Forelimb muscle (tissue), 1 donor: ENCODE data around the gene SOWAHA. TPM values are rescaled to one million over a fixed set of nuclear protein-coding genes. Genes with fewer than 3 reads are reported as not detected.
"Not testable (repeated sequence)": the region's sequence is repeated elsewhere in the genome, so short reads cannot be mapped to it uniquely, and the experiment has no call there.

ENCODE experiments used
- DNase-seq: peaks from one replicate; pipeline ENCODE4 v3.0.0-alpha.2; 2013; ENCODE audit warnings: low read depth
- polyA plus RNA-seq: library from polyadenylated mRNA; unstranded; fragments of 120-200 nt; gene quantifications from one replicate; pipeline ENCODE4 v1.2.1, GENCODE V29; 2013; ENCODE audit not compliant: insufficient read length

Gene SOWAHA
- polyA plus RNA-seq, 1 donor, result 0.11 TPM

DNA sequence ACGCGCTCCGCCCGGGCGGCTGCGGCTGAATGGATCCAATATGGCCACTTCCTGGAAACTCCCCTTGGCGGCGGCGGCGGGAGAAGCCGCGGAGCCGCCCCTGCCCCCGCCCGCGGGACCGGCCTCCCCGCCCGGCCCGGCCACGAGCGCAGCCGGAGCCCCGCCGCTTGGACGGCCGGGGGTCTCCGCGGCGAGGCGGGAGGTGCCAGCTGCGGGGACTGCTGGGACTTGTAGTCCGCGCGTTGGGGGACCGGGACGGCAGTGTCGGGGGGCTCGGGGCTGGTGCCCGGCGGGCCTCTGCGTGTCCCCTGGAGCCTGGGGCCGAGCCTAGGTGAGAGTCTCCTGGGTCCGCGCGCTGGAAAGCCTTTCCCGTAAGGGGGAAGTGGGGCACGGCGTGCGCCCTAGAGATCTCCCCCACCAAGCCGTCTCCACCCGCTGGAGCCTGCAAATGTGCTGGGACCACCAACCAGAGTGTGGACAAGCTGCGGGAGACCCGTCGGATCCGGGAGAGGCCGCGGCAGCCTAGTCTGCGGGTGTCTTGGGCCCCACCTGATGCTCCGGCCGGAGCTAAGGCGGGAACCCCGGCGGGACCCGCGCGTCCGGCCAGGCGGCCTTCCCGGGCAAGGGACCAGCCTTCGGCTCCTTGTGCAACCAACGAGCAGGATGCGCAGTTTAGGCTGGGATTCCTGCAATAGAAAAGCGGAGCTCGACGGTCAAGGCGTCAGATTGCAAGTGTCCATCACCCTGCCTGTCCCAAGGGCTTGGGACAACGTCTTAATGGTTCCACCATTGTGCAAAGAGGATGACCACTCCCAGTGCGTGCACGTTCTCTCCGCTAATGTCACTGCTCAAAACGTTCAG lies 35.7 kb upstream of the SOWAHA start, which contains the start of gene SEPTIN8:
Gene SEPTIN8, minus strand, starts transcription at position 31 of the 861 bp plus-strand sequence. CDS start 102 bp downstream, outside the sequence.
- DNase-seq, result no peak

DNA sequence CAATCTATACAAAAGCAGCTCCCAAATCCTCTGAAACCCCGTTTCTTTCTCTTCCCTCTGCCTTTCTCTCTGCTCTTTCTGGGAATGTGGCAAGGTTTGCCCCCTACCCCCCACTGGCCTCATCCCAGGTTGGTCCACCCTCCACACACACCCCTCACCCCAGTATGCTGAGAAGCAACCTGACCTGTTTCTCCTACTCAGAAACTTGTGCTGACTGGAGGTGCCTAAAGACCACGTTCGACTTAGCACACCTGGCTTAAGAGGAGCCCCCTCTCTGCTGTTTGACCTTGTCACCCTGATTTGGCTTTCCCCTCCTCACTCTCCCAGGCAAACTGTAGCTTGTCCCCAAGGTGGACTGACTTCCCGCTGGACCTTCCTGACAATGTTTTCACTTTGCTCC lies 35.0 kb upstream of the SOWAHA start:
- no peak for DNase-seq

DNA sequence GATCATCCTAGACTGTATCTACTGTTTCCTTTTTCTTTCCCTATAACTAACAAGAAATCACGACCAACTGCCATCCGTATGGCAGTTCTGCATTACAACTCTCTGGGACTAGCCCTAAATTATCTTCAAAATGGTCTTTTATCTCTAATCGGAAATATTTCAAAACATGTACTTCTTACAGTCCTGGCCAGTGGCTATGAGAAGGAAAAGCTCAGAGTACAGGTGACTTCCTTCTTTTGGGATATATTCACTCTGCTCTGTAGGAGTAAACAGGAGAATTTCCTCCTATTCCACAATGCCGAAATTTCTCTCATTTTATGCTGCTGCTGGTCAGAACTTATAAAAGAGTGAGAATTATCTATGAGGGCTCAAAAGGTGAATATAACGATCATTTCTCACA lies 34.2 kb upstream of the SOWAHA start:
- no peak for DNase-seq

DNA sequence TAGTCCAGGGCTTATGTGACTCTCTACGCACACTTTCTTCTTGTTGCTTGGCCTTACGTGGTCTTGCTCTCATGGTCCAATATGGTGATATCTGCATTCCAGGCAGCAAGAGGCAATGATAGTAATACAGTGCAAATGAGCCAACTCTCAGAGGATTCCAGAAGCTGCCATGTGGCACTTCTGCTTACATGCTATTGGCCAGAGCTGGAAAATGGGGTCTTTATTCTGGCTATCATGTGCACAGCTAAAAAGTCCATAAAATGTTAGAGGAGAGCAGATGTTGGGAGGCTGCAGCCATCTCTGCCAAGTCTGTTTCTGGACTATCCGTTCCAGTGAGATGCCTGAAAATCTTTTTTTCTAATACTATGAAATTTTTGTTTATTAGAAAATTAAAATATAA lies 33.1 kb upstream of the SOWAHA start:
- no peak for DNase-seq

DNA sequence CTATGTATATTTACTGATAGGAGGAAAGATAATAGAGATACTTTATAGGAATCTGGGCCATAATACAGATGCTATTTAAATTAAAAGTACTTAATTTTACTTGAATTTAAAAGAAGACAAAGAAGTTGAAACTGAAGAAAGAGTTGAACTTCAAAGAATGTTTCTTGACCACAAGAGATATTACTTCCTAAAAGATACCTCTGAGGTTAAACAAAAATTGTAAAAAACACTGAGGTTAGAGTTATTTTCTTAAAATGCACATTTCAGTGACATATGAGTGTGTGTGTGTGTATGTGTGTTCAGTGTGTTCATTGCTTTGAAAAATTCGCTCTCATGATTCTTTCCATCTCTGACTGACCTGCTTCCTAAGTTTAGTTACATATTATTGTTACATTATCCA lies 32.5 kb upstream of the SOWAHA start:
- DNase-seq, result no peak

DNA sequence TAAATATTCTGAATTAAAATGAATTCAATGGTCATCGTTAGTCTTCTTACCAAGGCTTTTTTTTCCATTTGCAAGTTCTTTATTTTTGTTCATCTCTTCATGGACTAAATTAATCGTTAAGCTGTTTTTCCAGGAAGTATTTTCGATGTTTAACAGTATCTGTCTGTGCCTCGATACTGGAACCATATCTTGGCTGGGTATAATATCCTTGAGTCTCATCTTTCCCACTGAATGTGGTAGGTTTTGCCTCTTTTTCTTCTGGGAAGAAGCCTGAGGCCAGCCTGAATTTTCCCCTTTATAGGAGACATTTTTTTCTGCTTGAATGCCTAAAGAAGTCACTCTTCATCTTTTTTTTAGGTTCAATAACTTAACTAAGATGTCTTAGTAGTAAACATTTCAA lies 32.1 kb upstream of the SOWAHA start:
- DNase-seq, result no peak

DNA sequence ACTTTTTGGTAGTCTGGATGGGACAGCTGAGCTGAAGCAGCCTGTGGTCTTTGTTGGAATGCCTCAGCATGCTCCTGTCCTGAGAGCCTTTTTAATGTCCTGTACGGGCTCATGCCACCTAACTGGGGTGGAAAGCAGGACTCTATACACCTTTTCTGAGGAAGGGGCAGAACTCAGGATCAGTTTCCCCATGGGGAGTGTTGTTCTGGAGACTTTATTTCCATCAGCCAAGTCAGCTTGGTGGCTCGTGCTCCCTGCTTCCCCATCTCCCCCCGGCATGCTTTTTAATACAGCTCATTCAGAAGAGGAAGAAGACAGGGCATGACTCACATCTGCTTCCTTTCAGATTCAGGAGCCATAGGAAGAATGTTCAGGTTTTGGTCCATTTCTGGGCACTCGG lies 31.0 kb upstream of the SOWAHA start:
- DNase-seq, result no peak

DNA sequence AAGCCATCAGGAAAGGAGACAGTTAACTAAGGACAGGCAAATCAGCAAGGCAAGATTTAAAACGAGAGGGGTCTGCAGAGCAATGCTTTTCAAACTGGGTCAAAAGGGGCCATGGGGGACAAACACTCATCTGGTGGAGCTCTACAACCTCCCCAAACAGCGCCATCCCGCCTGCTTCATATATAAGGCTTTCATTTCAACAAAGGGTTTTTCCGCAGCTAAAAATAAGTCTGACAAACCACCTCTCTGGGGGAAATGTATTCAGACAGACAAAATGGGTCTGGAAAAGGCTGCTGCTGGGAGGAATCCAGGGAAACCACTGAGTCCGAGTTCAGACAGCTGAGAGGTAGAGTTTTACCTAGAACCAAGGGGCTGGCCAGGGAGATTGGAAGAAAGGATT lies 27.7 kb upstream of the SOWAHA start:
- DNase-seq, result no peak

DNA sequence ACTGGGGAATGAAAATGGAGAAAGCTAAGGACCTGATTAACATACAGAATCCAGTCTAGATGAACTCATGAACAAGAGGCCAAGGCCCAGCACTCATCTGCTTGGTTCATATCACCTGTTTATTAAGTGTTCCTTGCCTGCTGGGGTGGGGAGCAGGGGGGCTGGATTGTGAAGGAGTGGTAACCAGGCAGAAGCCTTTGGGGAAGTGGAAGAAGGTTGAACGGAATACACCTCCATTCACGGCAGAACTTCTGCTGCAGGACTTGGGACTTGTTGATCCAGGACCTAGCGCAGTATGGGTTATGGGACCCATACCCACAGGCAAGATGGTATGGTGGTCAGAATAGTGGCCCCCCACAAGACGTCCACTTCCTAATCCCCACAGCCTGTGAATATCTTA lies 27.2 kb upstream of the SOWAHA start:
- DNase-seq, result no peak

DNA sequence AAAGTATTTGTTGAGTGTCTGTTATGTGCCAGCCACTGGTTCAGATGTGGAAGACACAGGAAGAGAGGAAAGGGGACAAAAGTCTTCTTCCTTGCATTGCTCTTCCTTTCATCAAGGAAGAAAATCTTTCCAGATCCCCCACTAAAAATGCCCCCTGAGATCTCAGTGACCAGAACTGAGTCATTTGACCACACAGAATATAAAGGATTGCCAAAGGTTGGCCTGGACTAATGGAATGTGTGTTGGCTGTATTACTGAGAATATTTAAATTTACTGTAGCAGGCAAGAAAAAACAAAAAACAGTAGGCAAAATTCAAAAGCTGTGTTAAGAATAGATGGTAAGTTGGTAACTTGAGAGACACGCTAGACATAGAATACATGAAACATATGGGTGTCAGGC lies 26.0 kb upstream of the SOWAHA start:
- DNase-seq, result no peak

DNA sequence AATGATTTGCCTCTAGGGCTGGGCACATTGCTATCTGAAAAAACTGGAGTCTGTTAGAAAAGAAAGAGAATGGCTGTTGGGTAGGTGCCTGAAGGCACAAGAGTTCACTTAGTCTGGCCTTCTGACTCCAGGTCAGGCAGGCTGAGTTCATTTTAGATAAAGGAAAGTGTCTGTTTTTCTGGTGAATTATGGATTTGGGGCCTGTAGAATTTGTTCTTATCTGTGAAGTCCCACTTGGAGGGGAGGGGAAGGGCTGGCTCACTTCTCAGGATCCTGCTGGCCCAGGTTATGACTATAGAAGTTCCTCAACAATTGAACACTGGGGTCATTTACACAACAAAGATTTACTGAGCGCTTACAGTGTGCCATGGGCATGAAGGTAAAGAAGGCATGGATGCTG lies 24.6 kb upstream of the SOWAHA start:
- DNase-seq, result no peak

DNA sequence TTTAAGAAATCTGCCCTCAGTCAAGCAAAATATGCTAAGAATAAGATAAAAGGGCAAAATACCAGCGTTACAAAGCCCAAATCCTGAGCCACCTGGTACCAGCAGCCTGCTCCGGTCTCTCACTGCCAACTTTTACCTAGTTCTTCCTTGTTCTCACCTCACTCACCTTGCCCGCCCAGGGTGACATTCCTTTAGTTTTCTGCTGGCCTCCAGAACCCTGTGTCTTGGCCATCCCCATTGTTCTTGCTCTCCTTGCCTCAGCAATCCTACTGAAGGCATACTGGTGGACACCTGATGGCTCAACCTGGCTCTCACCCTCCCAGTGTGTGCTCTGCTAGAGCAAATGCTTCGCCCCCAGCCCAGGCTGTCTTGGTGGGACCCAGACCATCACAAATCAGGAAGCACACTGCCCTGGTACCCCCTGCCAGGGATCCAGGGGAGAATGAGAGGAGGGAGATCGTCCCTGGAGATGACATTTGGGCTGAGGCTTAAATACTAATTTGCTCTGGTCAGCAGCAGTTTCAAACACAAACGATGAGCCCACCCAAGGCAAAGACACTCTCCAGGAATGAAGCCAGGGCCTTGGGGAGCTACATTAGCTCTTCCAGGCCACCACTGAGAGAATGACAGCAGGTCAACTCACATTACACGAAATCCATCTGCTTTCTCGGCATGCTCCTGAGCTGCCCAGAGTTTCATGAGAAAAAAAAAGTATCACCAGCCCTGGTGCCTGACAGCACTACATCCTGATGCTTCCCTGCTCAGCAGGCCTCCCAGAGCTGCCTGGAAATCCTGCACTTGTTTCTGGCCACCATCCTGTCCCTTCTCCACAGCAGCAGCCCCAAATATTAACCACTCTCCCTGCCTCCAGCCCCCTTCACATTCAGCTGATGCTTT lies 23.9 kb upstream of the SOWAHA start:
- DNase-seq, result no peak

DNA sequence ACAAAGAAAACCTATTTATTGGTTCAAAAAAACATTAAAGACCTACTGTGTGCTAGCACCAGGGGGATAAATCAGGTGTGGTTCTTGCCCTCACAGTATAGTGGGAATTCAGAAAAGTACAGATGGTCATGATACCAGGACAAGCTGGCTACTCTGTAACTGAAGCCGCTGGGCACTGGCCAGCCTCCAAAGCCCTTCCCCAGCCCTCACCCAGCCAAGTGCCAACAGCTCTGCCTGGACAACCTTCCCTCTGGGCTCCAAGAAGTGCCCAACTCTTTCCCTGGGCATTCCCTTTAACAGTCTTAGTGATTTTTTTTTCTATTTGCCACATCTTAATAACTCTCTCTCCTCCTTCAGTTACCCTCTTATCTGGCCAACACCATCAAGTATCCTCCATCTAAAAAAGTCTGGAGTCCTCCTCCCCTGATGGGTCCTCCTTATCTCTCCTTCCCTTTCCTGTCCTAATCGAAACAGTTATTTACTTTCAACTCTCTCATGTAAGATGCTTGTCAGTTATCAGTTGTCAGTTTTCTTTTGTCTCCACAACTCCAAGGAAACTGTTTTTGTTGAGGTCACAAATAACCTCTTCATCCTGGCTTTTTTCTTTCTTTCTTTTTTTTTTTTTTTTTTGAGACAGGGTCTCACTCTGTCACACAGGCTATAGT lies 22.8 kb upstream of the SOWAHA start:
- no peak for DNase-seq

DNA sequence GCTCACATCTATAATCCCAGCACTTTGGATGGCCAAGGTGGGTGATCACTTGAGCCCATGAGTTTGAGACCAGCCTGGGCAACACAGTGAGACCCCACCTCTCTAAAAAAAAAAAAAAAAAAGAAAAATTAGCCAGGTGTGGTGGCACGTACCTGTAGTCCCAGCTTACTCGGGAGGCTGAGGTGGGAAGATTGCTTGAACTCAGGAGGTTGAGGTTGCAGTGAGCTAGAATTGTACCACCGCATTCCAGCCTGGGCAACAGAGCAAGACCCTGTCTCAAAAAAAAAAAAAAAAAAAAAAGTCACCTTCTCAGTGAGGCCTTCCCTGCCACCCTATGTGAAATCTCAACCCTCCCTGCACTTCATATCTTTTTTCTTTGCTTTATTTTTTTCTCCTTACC lies 22.1 kb upstream of the SOWAHA start:
- DNase-seq, result no peak

DNA sequence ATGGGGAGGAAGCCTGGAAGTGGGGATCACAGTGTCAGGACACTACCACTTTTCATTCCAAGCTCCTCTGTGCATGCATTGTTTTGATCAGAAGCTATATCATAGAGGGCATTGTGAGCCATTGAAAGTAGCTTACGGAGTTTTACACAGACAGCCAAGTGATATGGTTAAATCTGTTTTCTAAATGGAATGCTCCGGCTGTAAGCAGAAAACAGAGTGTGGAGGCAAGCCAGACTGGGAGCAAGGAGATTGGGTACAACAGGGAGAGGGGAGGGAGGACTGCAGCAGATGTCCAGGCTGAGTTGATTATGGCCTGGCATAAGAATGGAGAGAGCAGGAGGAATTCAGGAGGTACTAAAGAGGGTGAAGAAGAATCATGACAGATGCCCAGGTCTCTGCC lies 15.5 kb upstream of the SOWAHA start:
- DNase-seq, result no peak

DNA sequence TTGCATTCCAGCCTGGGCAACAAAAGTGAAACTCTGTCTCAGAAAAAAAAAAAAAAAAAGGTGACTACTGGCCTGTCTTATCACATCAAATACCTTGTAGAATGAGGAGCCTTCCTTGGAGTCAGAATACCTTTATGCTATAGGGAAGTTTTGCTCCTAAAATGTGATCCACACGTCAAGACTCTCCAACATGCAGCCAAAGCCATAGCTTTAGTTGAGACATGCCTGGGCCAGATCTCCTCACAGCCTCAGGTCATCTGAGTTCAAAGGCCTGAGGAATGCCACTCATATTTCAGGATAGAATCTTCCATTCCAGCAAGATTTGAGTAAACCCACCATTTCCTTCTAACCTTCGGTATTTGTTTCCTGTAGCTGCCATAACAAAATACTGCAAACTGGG lies 13.7 kb upstream of the SOWAHA start:
- no peak for DNase-seq

DNA sequence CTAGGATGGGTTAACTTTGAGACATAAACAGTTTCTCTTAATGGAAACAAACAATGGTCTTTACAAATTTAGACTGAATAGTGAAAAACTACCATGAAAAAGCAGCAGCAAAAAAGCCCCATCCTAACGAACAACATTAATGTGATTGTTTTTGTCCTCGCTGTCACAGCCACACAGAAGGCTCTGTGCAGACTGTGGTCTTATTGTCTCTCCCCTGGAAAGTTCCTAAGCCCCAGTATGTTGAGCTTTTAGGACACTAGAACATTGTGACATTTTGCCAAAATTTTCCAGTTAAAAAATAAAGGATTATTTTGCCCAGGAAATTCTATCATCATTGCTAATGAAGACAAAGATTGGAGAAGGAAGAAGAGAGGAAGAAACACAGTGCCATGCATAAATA lies 12.6 kb upstream of the SOWAHA start:
- DNase-seq, result no peak

DNA sequence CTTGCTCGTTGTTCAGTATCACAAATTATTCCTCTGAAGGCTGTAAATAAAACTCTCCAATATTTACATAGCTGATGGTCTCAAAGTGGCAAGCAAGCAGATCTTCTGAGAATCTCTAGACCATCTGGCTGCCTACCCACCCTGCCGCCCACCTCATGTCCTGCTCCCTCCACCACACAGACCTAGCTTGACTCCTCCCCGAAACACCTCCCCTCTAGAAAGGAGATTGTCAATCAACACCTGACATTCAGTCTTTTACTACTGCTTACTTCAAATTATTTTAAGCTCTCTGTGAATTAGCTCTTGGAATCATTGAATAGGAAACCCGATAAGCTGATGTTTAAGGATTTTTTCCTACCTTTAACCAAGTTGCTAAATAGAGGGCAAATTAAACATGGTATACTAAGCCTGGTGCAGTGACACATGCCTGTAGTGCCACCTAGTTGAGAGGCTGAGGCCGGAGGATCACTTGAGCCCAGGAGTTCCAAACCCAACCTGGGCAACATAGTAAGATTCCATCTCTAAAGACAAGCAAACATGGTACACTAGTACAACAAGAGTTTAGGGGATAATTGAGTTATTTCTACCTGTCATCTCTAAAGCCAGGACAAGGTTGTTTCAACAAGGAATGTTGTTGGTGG lies 10.9 kb upstream of the SOWAHA start:
- DNase-seq, result no peak

DNA sequence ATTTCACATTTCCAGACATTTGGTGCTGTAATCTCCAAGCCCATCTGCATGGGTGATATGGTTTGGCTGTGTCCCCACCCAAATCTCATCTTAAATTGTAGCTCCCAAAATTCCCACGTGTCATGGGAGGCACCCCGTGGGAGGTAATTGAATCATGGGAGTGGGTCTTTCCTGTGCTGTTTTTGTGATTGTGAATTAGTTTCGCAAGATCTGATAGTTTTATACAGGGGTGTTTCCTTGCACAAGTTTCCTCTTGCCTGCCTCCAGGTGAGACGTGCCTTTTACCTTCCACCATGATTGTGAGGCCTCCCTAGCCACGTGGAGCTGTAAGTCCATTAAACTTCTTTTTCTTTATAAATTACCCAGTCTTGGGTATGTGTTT lies 10.4 kb upstream of the SOWAHA start:
- not testable (repeated sequence) for DNase-seq

DNA sequence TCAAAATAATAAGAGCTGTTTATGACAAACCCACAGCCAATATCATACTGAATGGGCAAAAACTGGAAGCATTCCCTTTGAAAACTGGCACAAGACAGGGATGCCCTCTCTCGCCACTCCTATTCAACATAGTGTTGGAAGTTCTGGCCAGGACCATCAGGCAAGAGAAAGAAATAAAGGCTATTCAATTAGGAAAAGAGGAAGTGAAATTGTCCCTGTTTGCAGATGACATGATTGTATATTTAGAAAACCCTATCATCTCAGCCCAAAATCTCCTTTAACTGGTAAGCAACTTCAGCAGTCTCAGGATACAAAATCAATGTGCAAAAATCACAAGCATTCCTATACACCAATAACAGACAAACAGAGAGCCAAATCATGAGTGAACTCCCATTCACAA lies 8.9 kb upstream of the SOWAHA start:
- DNase-seq, result not testable (repeated sequence)

DNA sequence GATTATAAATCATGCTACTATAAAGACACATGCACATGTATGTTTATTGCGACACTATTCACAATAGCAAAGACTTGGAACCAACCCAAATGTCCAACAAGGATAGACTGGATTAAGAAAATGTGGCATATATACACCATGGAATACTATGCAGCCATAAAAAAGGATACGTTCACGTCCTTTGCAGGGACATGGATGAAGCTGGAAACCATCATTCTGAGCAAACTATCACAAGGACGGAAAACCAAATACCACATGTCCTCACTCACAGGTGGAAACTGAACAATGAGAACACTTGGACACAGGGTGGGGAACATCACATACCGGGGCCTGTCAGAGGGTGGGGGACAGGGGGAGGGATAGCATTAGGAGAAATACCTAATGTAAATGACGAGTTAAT lies 7.2 kb upstream of the SOWAHA start:
- not testable (repeated sequence) for DNase-seq

DNA sequence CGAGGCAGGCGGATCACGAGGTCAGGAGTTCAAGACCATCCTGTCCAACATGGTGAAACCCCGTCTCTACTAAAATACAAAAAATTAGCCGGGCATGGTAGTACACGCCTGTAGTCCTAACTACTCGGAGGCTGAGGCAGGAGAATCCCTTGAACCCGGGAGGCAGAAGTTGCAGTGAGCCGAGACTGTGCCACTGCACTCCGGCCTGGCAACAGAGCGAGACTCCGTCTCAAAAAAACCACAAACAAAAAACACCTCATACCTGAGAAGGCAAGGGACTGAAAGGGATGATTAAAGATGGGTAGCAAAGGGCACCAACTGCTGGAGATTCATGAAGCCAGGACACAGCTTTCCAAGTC lies 6.3 kb upstream of the SOWAHA start:
- DNase-seq, result not testable (repeated sequence)
